SJCRH30 (cell line): Measurements from ENCODE around the gene PLPPR2. TPM values are rescaled to one million over a fixed set of nuclear protein-coding genes. Genes with fewer than 3 reads are reported as not detected.
"Not testable (repeated sequence)": the region's sequence is repeated elsewhere in the genome, so short reads cannot be mapped to it uniquely, and the experiment has no call there.

Experiments used
- DNase-seq, 2 experiments: peaks; one replicate each; pipeline ENCODE4 v3.0.0-alpha.2; 2015 to 2020
- H3K27ac ChIP-seq: fragments of 250-450 bp; sonication (Bioruptor Pico); 2 replicates; pipeline ENCODE4 v1.5.1; 2020; ENCODE audit warnings: mild to moderate bottlenecking, moderate library complexity
- H3K27me3 ChIP-seq: fragments of 250-450 bp; sonication (Bioruptor Pico); 2 replicates; pipeline ENCODE4 v1.5.1; 2020; ENCODE audit warnings: mild to moderate bottlenecking, moderate library complexity
- H3K36me3 ChIP-seq: fragments of 250-450 bp; sonication (Bioruptor Pico); 2 replicates; pipeline ENCODE4 v1.5.1; 2020; ENCODE audit warnings: mild to moderate bottlenecking, moderate library complexity
- H3K4me1 ChIP-seq: fragments of 250-450 bp; sonication (Bioruptor Pico); 2 replicates; pipeline ENCODE4 v1.5.1; 2020; ENCODE audit warnings: mild to moderate bottlenecking, moderate library complexity
- H3K4me3 ChIP-seq: fragments of 250-450 bp; sonication (Bioruptor Pico); 2 replicates; pipeline ENCODE4 v1.5.1; 2020; ENCODE audit warnings: mild to moderate bottlenecking, moderate library complexity
- H3K9me3 ChIP-seq: fragments of 250-450 bp; sonication (Bioruptor Pico); replicated peaks from 2 replicates; pipeline ENCODE4 v1.5.1; 2020; ENCODE audit warnings: mild to moderate bottlenecking, moderate library complexity
- total RNA-seq: library from RNA; depleted of rRNA; stranded (reverse); fragments of >200 nt; shearing (Covaris generic); gene quantifications from 2 replicates; pipeline ENCODE4 v1.2.3, GENCODE V29; 2014

Gene PLPPR2
- total RNA-seq, 1 experiment from 2014 or later = 0.59 TPM

DNA sequence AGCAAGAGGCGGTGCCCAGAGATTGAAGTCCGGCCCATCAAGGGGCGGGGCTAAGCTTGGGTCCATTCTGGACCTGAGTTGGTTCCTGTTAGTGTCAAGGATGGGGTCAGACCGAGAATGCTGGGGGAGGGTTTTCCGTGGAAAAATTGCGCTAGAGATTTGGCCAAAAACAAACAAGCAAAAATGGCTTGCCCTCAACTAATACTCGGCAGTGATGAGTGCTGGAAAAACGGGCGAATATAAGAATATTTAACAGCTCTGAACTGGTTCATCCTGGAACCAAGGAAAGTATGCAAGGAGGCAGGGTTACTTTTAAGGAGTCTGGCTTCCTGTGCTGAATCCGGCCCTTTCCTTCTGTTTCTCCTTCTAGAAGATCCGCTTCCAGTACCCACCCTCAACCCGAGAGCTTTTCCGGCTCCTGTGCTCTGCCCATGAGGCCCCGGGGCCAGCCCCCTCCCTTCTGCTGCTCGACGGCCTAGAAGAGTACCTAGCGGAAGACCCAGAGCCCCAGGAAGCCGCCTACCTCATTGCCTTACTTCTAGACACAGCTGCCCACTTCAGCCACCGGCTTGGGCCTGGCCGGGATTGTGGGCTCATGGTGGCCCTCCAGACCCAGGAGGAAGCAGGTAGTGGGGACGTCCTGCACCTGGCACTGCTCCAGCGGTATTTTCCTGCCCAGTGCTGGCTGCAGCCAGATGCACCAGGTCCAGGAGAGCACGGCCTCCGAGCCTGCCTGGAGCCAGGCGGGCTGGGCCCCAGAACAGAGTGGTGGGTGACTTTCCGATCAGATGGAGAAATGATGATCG, 20.1 kb downstream of the PLPPR2 start:
- no peaks in the 10 kb centered on the region for H3K9me3 ChIP-seq
- H3K27me3 ChIP-seq = no peaks in the 10 kb centered on the region
- H3K4me1 ChIP-seq = no peaks in the 10 kb centered on the region
- DNase-seq = peak; percentile 67 to 69
- peak overlapping the region; percentile 73 for H3K4me3 ChIP-seq
- H3K27ac ChIP-seq = peak overlapping the region; percentile 2; the same call in 1 of the 2 replicates
- H3K36me3 ChIP-seq = no peaks in the 10 kb centered on the region

DNA sequence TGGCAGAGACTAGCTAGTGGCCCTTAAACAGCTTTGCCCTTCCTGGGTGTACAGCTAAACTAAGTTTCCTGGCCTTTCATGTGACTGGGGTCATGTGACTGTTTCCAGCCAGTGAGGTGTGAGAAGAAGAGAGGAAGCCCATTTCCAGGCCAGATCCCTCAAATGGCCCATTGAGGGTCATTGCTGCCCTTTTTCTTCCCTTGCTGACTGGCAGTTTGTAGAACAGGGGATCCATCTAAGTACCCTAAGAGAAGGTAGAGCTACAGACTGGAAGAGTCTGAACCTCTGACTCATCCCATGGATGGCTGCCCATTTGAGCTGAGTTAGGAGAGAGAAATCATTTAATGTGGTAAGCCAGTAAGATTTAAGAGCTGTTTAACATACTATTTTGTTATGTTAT, 22.0 kb downstream of the PLPPR2 start:
- no peaks in the 10 kb centered on the region for H3K36me3 ChIP-seq
- no peaks in the 10 kb centered on the region for H3K9me3 ChIP-seq
- H3K4me1 ChIP-seq = no peaks in the 10 kb centered on the region
- H3K27me3 ChIP-seq = no peaks in the 10 kb centered on the region
- no peak overlapping the region for H3K4me3 ChIP-seq
- DNase-seq = peak in 1 of 2 experiments; percentile 48
- no peak overlapping the region for H3K27ac ChIP-seq

DNA sequence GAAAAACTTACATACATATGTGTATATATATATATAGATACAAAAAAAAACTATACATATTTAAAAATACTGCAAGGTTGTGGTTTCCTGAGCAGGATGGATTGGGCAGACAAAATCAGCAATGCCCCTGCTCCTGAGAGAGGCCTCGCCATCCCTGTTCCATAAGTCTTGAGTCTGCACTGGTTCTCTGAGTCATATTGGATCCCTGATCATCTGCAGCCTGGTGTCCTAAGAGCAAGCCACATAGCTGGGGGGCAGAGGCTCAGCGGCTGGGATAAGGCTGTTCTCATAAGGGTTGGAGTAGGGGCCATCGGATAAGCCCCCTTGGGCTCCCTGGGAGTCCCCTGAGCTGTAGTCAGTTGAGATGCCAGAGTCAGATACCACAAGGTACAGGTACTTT, 22.5 kb downstream of the PLPPR2 start:
- Histone ChIP-seq H3K27ac (no peak overlapping the region), H3K9me3 (no peaks in the 10 kb centered on the region), H3K36me3 (no peaks in the 10 kb centered on the region), H3K4me3 (no peak overlapping the region), H3K4me1 (no peaks in the 10 kb centered on the region), H3K27me3 (no peaks in the 10 kb centered on the region)
- DNase-seq = no peak

DNA sequence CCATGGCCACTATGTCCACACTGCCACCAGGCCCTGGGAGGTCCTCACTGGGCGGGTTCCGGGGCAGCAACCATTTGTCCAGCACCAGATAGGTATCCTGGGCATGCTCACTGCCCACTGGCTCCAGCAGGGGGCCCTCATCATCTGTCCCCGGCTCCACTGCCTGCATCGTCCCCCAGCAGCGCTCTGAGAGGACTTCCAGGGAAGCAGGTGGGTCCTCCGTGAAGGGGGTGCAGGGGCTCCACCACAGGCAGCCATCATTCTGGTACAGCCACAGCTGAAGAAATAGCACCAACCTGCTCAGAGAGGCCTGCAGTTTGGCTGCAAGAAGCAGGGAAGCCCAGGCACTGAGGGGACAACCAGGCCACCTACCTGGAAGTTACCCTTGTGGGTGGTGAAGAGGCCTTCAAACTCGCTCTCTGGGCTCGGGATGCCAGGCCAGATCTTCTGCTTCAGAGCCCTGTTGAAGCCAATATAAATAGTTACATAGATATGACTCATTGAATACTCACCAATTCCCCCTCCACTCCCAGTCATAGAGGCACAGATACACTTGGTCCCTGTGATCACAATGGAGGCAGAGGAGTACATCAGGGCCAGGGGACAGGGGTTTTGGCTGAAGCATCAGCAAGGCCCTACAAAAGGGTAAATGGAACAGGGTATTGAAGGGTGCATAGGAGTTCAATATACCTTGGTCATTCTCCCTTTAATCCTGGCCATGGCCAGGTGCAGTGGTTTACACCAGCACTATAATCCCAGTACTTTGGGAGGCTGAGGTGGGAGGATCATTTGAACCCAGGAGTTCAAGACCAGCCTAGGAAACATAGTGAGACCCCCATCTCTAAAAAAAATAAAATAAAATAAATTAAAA, 23.3 kb downstream of the PLPPR2 start:
- Histone ChIP-seq H3K4me1 (no peaks in the 10 kb centered on the region), H3K9me3 (no peaks in the 10 kb centered on the region), H3K4me3 (no peak overlapping the region), H3K36me3 (no peaks in the 10 kb centered on the region), H3K27me3 (no peaks in the 10 kb centered on the region), H3K27ac (no peak overlapping the region)
- peak; percentile 60 to 69 for DNase-seq

GRCh38 chr19:11379269-11379845, 24.1 kb downstream of the PLPPR2 start:
- not testable (repeated sequence) for H3K4me1 ChIP-seq, H3K36me3 ChIP-seq, H3K4me3 ChIP-seq, DNase-seq, H3K9me3 ChIP-seq, H3K27me3 ChIP-seq, H3K27ac ChIP-seq

GRCh38 chr19:11379857-11380350, 24.7 kb downstream of the PLPPR2 start:
- Histone ChIP-seq H3K4me3 (no peak overlapping the region), H3K27me3 (no peaks in the 10 kb centered on the region), H3K4me1 (no peaks in the 10 kb centered on the region), H3K9me3 (no peaks in the 10 kb centered on the region), H3K36me3 (no peaks in the 10 kb centered on the region), H3K27ac (no peak overlapping the region)
- DNase-seq = no peak

DNA sequence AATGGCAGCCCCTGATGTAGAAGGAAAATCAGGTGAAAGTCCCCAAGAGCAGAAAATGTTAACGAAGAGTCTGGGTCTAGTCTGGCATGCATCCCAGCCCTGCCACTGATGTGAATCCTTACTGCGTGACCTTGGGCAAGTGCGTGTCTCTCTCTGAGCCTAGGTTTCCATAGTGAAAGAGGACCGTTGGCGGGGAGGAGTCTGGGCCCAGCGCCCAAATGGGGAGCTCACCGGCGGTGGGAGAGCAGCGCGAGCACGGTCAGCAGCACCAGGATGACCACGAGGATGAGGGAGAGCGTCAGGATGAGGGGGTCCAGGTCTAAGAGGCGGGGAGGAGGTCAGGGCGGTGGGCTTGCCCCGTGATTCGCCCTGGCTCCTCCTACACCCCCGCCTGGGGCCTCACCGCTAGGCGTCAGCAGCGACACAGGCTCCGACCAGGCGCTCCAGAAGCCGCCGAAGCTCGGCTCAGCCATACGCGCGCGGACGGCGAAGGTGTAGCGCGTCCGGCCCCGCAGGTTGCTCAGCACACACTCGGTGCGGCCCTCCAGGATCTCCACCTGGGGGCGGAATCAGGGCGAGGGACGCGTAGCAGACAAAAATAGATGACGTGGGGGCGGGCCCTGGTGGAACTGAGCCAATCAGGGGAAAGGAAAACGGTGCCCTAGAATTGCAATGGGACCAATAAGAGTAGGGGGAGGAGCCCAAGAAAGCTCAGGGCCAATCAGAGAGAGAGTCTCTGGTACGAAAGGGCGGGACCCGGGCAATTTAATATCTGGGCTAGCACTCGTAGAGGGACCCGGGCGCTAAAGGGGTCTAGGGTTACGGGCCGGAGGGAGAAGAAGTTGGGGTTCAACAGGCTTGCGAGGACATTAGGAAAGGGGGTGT, 25.7 kb downstream of the PLPPR2 start:
- Histone ChIP-seq H3K4me3 (peak overlapping the region; percentile 57), H3K27ac (no peak overlapping the region), H3K9me3 (no peaks in the 10 kb centered on the region), H3K27me3 (no peaks in the 10 kb centered on the region), H3K36me3 (no peaks in the 10 kb centered on the region), H3K4me1 (no peaks in the 10 kb centered on the region)
- peak; percentile 92 to 96 for DNase-seq

DNA sequence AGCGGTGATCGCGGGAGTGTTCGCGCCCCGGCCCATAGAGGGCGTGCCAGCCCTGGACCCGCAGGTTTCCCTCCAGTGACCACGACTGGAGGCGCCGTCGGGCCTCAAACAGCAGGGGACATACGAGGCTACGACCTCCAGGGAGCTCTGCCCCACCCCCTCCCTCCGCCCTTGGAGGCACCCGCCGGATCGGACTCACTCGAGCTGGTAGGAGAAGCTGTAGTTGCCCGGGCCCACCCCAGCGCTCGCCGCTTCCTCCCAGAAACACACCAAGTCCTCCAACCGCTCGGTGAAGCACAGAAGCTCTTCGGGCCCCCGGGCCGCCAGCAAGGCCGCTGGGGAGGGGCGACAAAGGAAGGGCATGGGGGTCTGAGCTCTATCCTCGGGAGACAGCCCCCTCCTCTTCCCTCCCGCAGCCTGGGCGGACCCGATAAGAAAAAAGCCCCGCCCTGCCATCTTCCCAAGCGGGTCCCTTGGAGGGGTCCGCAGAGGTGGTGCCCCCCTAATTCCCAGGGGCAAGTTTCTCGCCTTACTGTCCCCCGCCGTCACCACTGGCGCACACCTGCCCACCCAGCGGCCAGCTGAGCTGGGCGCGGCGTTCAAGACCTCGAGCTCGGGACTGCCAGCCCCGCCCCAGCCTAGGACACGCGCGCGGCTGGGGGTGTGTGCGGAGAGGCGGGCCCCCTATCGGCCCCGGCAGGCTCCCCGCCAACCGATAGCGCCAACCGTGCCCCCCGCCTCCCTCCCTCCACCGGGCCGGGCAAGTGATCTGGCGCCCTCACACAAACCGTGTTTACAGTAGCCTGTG, 27.9 kb downstream of the PLPPR2 start:
- H3K4me1 ChIP-seq = no peaks in the 10 kb centered on the region
- peak; percentile 60 to 61 for DNase-seq
- H3K36me3 ChIP-seq = no peaks in the 10 kb centered on the region
- H3K4me3 ChIP-seq = peak overlapping the region; percentile 68
- no peaks in the 10 kb centered on the region for H3K9me3 ChIP-seq
- H3K27me3 ChIP-seq = no peaks in the 10 kb centered on the region
- peak overlapping the region; percentile 72 for H3K27ac ChIP-seq

DNA sequence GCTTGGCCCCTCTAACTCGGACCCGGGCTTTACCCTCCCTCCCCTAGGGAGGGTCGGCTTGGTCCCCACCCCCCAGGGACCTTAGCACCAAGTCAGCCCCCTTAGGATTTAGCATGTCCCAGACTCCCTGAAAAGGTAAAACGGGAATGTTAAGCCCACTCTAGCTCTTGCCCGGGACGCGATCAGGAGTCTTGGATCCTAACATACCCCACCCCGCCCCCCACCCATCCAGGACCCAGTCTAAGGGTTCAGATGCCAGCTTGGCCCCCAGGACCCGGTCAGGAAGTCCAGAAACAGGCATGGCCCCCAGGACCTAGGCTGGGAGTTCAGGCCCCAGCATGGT, 28.4 kb downstream of the PLPPR2 start:
- H3K27ac ChIP-seq = peak overlapping the region; percentile 72
- H3K4me1 ChIP-seq = no peaks in the 10 kb centered on the region
- no peaks in the 10 kb centered on the region for H3K36me3 ChIP-seq
- no peak for DNase-seq
- peak overlapping the region; percentile 68 for H3K4me3 ChIP-seq
- H3K9me3 ChIP-seq = no peaks in the 10 kb centered on the region
- H3K27me3 ChIP-seq = no peaks in the 10 kb centered on the region

DNA sequence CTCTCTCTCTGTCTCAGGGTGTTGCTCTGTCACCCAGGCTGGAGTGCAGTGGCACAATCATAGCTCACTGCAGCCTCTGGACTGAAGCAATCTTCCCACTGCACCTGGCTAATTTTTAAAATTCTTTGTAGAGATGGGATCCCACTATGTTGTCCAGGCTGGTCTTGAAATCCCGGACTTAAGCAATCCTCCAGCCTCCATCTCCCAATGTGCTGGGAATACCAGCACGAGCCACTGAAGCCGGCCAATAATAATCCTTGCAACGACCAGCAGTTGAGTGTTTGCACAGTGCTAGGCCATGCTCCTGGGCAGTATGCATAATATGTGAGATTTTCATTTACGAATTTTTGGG, 29.5 kb downstream of the PLPPR2 start:
- H3K4me1 ChIP-seq = no peaks in the 10 kb centered on the region
- H3K4me3 ChIP-seq = no peak overlapping the region

DNA sequence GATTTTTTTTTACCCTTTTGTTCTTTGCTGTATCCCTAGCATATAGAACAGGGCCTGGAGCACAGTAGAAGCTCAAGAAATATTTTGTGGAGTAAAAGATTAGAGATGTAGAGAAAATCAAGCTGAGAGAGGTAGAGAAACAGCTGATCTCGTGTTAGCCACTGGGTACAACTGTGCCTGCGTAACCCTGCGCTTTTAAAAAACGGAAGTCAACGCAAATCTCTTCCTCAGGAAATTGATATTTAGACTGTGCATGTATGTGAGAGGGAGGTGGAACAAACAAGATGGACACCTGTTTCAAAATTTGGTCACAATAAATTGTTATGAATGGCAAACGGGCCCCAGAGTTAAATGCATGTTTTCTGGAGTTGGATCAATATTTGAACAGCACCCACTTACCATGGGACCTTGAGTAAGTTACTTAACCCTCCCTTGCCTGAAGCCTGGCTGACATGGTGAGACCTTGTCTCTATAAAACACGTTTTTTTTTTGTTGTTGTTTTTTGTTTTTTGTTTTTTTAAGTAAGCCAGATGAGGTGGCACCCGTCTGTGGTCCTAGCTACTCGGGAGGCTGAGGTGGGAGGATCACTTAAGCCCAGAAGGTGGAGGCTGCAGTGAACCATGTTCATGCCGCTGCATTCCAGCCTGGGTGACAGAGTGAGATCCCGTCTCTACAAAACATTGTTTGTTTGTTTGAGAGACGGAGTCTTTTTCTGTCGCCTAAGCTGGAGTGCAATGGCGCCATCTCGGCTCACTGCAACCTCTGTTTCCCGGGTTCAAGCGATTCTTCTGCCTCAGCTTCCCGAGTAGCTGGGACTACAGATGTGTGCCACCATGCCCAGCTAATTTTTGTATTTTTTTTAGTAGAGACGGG, 32.2 kb downstream of the PLPPR2 start:
- Histone ChIP-seq H3K9me3 (no peaks in the 10 kb centered on the region), H3K27me3 (no peaks in the 10 kb centered on the region), H3K4me3 (no peak overlapping the region), H3K4me1 (no peaks in the 10 kb centered on the region), H3K36me3 (no peaks in the 10 kb centered on the region), H3K27ac (no peak overlapping the region)
- no peak for DNase-seq

More for the DNA sequence above, 29.5 kb downstream of the PLPPR2 start:
- H3K27ac ChIP-seq = no peak overlapping the region
- H3K9me3 ChIP-seq = no peaks in the 10 kb centered on the region
- no peaks in the 10 kb centered on the region for H3K36me3 ChIP-seq
- H3K27me3 ChIP-seq = no peaks in the 10 kb centered on the region
- DNase-seq = no peak

GRCh38 chr19:11390359-11390758, 35.1 kb downstream of the PLPPR2 start:
- H3K27ac ChIP-seq = no peak overlapping the region
- H3K4me3 ChIP-seq = no peak overlapping the region
- no peak for DNase-seq
- H3K4me1 ChIP-seq = no peaks in the 10 kb centered on the region
- no peaks in the 10 kb centered on the region for H3K36me3 ChIP-seq
- no peaks in the 10 kb centered on the region for H3K27me3 ChIP-seq
- H3K9me3 ChIP-seq = no peaks in the 10 kb centered on the region
